DND-41 (cell line): ENCODE measurements around the gene UGT1A8.

Experiments used
- CTCF ChIP-seq: IDR thresholded peaks from 2 replicates; pipeline ENCODE4 v1.5.1; 2012; ENCODE audit warnings: borderline replicate concordance, low read length, moderate library complexity, mild to moderate bottlenecking; ENCODE audit not compliant: poor library complexity, severe bottlenecking; ENCODE audit errors: extremely low read depth
- EZH2 ChIP-seq: IDR thresholded peaks from 3 replicates; pipeline ENCODE4 v1.6.1; 2012; ENCODE audit warnings: borderline replicate concordance, low read depth, mild to moderate bottlenecking, moderate library complexity, low read length, inconsistent platforms; ENCODE audit not compliant: severe bottlenecking

- no peak for TF ChIP-seq CTCF
- TF ChIP-seq EZH2: no peak
Measured at GRCh38 chr2:233772583-233772982, 155.2 kb downstream of the UGT1A8 start.
